SU-DHL-6 (cell line): ENCODE data around the gene AIDA.

Experiments
- CTCF ChIP-seq: fragments of 200-600 bp; sonication (generic); IDR thresholded peaks from one replicate; pipeline ENCODE4 v1.5.1; 2017; ENCODE audit warnings: antibody characterized with exemption, mild to moderate bottlenecking, low read length, moderate library complexity; ENCODE audit not compliant: insufficient read depth, poor library complexity, severe bottlenecking
- EZH2phosphoT487 ChIP-seq: fragments of 200-600 bp; sonication (generic), shearing (Covaris generic); conservative IDR thresholded peaks from 2 replicates; pipeline ENCODE4 v1.6.1; 2018; ENCODE audit warnings: mild to moderate bottlenecking, antibody characterized with exemption, low read length, moderate library complexity, mixed read lengths

GRCh38 chr1:222623458-222623857 lies 88.8 kb downstream of the AIDA start:
- TF ChIP-seq CTCF: no peak
- no peak for TF ChIP-seq EZH2phosphoT487
